WI38 (cell line): ENCODE data around the gene ABLIM1.
A peak's percentile ranks its signal among the peaks of the same experiment; 100 is the strongest.

Source experiments
- H3K4me3 ChIP-seq: 2 replicates; pipeline ENCODE4 v1.5.1; 2011; ENCODE audit warnings: low read depth, mild to moderate bottlenecking, control low read depth, low read length
- TF ChIP-seq, protein P1 (sequence below): IDR thresholded peaks from 2 replicates; pipeline ENCODE4 v1.5.1; 2012; ENCODE audit warnings: low read depth, mild to moderate bottlenecking, control low read depth, low read length

ABLIM1 gene

DNA sequence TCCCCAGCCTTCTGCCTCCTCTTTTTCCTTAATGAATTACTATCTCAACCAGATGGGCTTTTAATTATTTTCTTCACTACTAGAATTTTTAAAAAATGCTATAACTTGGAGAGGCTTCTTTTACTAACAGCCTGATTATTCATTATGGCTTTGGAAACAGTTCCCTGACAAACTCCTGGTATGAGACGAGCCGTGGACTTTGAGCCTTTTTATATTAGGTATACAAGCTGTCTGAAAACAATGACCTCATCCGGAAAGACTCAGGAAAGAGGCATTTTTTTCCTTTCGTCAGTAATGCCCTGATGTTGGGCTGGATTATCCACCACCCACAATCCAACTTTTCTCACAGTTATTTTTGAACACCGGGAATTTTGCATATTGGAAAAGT, 26.7 kb upstream of the ABLIM1 start:
- TF ChIP-seq, protein P1, sequence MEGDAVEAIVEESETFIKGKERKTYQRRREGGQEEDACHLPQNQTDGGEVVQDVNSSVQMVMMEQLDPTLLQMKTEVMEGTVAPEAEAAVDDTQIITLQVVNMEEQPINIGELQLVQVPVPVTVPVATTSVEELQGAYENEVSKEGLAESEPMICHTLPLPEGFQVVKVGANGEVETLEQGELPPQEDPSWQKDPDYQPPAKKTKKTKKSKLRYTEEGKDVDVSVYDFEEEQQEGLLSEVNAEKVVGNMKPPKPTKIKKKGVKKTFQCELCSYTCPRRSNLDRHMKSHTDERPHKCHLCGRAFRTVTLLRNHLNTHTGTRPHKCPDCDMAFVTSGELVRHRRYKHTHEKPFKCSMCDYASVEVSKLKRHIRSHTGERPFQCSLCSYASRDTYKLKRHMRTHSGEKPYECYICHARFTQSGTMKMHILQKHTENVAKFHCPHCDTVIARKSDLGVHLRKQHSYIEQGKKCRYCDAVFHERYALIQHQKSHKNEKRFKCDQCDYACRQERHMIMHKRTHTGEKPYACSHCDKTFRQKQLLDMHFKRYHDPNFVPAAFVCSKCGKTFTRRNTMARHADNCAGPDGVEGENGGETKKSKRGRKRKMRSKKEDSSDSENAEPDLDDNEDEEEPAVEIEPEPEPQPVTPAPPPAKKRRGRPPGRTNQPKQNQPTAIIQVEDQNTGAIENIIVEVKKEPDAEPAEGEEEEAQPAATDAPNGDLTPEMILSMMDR = no peak
- peak overlapping the region; percentile 39 for H3K4me3 ChIP-seq

DNA sequence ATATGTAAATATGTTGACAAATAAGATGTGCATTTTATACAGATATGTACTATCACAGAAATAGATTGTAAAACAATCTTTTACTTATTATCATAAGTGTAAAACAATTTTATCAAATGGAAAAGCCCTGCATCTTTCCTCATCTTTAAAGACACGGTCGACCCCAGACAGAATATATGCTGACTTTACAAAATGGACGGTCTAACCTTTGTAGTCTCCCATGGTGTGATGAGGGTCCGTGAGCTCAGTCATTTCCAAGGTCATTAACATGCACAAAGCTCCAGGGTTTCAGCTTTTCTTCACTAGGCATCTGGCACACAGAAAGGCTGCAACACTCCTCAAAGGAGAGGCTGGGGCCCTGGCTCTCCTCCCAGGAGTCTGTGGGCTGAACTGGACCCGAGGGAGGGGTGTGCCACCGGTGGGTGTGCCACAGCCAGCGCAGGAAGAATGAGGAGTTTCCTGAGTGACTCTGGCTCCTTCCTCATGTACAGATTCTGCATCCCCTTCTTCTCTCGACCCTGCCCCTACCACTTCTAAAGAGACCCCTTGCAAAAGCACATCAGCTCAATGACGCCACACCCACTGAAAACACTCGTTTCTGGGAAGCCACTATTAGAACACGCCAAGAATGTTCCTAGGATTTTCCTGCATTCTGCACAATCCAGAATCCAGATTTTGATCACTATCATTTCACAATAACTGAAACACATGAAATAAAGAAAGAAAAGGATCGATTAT, 26.2 kb upstream of the ABLIM1 start:
- TF ChIP-seq, protein P1 = no peak
- peak overlapping the region; percentile 39 for H3K4me3 ChIP-seq

DNA sequence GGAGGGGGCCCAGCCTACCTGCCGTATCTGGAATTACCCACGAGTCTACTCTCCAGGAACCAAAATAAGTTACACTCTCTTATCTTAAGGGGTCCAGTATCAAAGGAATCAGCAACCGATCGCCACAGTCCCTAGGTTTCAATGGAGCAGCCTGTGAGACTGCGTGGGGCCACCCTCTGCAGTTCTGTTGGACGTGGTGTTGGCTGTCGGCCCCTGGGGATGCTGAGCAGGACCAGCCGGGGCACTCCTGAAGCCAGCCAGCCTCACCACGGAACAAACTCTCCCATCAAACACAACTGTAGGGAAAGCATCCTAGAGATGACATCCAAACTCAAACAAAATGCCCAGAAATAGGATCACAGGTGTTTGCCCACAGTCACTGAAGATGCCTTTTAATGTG, 25.5 kb upstream of the ABLIM1 start:
- TF ChIP-seq, protein P1 = no peak
- H3K4me3 ChIP-seq = no peak overlapping the region

DNA sequence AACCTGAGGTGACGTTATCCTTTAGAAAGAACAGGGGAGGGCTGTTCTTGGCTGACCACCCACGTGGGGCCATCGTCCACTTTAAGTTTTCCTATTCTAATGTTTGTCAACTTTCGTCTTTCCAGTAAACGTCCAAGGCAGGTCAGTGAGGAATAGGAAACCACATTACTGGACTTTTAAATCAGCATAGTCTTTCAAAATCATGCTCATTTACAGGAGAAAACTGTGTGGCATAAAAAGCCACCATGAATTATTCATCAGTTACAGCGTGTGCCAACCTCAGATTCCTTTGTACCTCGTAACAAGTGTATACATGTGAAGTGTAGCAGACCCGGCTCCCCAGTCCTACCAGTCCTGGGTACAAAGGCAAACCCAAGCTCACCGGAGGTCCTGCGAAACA, 25.1 kb upstream of the ABLIM1 start:
- TF ChIP-seq, protein P1 = no peak
- H3K4me3 ChIP-seq = no peak overlapping the region

DNA sequence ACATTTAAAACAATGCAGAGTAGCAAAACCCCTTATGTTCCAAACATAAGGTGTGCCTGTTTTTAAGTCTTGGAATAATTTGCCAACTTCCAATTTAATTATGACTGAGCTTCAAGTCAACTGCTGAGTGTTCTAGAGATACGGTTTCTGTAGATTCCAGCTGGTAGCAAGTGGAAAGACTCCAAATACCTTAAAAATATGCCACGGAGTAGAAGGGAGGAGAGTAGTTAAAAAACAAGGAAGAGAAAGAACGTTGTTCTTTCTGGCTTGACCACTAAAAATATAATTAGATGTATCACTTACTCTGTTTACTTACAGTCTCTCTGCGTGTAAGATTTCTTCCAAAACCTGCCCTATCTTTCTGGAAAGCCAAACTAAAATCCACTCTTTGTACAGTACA, 24.5 kb upstream of the ABLIM1 start:
- no peak overlapping the region for H3K4me3 ChIP-seq
- TF ChIP-seq, protein P1 = no peak

DNA sequence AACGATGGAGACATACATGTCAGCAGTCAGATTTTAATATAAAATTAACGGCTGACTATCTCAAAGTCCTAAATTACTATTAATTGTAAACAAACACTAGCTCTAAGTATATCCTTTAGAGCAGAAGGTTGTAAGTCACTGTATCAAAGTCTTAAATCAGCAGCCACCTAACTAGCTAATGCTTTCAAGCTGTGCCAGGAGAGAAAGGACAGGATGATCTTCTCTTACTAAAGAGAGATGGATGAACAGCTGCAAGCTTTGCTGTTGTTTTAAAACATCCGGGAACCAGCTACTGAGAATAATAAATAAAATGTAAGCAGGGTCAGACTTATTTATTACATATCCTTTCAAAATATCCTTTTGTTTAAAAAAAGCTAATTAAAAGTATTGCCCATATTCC, 24.0 kb upstream of the ABLIM1 start:
- TF ChIP-seq, protein P1 = no peak
- H3K4me3 ChIP-seq = no peak overlapping the region

DNA sequence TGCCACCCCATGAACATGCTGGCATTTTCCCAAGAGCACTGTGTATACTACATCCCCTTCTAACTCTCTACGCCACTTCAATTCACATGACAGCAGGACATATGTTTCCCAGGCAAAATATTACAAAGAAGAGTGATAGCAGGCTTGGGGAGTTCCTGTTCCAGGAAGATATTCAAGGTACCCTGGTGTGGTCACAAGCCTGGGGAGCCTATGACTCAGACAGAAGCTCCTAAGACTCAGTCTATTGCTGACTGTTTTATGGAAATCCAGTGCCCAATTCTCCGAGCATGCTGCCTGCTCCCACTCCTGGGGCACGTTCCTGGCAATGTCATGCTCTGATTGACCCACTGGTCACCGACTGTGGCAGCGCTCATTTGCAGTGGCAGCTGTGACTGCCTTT, 23.5 kb upstream of the ABLIM1 start:
- TF ChIP-seq, protein P1 = no peak
- H3K4me3 ChIP-seq = no peak overlapping the region
